Posterior cingulate gyrus (tissue), 11 donors: ENCODE measurements around the gene CUL5.

Experiments used
- DNase-seq, 10 donors: peaks; one replicate each; pipeline versions ENCODE4 v3.0.0 to v3.0.0-alpha.2; 2020 to 2021; ENCODE audit warnings: mixed read lengths in 3 of 10
- intact Hi-C: fragments of 100-400 bp; cut with DNase I; formaldehyde crosslinking; loops from one replicate; pipeline ENCODE4 v1.15.1; 2023

The CUL5 gene

DNA sequence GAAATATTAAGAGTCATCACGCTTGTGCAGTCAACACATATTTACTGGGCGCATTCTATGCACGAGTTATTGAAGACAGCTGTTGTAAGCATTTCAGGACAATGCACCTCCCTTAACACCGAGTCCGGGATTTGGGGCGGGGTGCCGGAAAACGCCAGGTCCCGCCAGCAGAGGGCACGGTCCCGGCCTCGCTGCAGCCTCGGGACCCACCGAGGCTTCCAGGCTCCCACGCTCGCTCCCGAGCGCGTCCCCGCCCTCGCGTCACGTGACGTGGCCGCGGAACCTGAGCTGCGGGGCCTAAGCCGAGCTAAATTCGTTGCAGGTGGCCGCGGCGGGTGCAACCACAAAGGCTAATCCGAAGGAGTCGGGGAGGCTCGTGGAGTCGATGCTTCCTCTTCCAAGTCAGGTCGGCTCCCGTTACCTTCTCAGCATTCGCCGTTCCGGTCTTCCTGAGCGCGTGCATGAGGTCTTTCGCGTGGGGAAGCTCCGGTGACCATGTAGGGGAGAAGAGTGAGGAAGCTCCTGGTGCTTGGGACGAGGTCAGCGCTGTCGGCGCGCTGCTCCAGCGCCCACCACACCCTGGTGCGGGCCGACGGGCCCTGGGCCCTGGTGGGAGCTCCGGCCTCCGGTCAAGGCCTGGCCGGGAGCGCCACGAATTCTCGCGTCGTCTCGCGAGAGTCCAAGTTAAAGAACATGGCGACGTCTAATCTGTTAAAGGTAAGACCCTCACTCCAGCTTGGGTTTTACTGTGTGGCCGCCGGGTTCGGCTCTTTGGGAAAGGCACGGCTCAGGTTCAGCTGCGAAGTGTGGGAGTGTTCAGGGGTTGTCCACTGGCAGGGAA, at the start of gene CUL5:
Gene CUL5 (plus strand): TSS at position 243 of the 841 bp plus-strand sequence. CDS start 451 bp downstream, at position 694.
- peak; percentile 85 to 98 (median 90) for DNase-seq
- intact Hi-C loops: loop anchor here (2.0 to 10.0 kb wide), 3 partner anchors 80 to 646 kb away; partner anchors contain the start of genes ACAT1 and RAB39A

DNA sequence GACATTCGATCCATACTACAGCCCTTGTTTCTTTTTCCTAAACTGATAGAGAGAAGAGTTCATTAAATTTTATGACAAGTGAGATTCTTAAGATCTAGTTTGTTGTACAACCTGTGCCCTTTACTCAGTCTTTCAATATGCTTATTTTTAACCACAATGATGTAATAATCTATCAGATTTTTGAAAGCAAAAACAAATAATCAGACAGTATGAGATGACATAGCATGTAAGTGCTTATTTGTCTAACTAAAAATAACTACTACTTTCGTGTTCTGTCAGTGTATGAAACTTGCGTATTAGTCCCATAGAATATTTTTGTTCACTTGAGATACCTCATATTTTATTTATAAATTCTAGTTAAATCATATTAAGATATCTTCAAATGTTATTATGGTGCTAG, 47.2 kb upstream of the CUL5 start:
- no peak for DNase-seq
- intact Hi-C loops: no loop called here

DNA sequence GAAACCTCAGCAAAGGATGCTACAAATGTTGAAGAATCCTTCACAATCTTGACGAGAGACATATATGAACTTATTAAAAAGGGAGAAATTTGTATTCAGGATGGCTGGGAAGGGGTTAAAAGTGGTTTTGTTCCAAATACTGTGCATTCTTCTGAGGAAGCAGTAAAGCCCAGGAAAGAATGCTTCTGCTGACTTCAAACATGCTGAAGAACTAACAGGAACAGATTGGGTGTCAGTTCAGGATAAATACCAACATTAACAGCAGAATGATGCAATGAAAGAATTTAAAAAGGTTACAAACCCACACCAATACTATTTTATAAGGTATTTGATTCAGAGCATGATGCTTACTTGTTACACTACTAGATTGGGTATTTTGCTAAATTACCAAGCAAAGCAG, 46.5 kb upstream of the CUL5 start:
- intact Hi-C loops: no loop called here
- no peak for DNase-seq

- intact Hi-C loops: no loop called here
- no peak for DNase-seq
Measured at GRCh38 chr11:107963091-107963490, 45.6 kb upstream of the CUL5 start.

- intact Hi-C loops: no loop called here
- DNase-seq: no peak
Measured at GRCh38 chr11:107969219-107969618, 39.5 kb upstream of the CUL5 start.

- no peak for DNase-seq
- intact Hi-C loops: no loop called here
Measured at GRCh38 chr11:107970049-107970448, 38.6 kb upstream of the CUL5 start.

GRCh38 chr11:107973641-107974040, 35.1 kb upstream of the CUL5 start:
- intact Hi-C loops: no loop called here

DNA sequence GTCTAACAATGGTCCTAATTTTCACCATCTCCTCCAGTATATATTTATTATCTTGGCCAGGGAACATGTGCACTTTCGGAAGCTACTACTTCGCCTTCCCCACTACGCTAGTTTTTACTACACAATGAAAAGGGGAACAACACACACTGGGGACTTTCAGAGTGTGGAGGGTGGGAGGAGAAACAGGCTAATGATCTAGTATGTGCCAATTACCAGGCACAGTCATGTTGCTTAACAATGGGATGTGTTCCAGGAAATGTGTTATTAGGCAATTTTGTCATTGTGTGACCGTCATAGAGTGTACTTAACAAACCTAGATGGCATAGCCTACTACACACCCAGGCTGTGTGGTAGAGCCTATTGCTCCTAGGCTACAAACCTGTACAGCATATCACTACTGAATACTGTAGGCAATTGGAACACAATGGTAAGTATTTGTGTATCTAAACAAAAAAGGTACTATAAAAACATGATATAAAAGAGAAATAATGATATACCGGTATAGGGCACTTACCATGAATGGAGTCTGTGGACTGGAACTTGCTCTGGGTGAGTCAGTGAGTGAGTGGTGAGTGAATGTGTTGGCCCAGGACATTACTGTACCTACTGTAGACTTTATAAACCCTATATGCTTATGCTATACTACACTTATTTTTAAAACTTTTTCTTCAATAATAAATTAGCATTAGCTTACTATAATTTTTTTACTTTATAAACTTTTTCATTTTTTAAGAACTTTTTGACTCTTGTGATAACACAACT, 20.1 kb upstream of the CUL5 start:
- no peak for DNase-seq
- intact Hi-C loops: no loop called here

More at GRCh38 chr11:107973641-107974040, 35.1 kb upstream of the CUL5 start:
- DNase-seq: no peak

GRCh38 chr11:107991868-107992414, 16.8 kb upstream of the CUL5 start:
- DNase-seq: no peak

DNA sequence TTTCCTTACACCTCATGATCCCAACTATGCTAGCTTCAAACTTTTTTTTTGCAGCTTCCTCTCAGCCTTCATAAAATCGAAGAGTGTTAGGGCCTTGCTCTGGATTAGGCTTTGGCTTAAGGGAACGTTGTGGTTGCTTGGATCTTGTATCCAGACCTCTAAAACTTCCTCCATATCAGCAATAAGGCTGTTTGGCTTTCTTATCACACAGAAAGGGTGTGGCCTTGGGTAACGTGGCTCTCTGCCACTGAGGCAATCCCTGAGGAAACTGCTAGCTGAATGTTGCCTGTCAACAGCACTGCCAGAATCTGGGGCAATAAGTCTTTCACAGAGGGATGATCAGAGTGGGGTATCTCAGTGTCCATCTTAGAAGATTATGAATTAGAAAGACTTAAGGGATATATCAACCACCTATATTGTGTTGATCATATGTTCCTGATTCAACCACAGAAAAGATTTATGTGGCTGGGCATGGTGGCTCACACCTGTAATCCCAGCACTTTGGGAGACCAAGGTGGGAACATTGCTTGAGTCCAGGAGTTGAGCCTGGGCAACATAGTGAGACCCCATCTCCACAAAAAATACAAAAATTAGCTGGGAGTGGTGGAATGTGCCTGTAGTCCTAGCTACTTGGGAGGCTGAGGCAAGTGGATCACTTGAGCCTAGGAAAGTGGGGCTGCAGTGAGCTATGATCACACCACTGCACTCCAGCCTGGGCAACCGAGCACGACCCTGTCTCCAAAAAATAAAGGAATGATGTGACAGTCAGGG, 12.5 kb upstream of the CUL5 start:
- intact Hi-C loops: no loop called here
- DNase-seq: no peak

More at GRCh38 chr11:107991868-107992414, 16.8 kb upstream of the CUL5 start:
- intact Hi-C loops: no loop called here

GRCh38 chr11:107998761-107999160, 9.9 kb upstream of the CUL5 start:
- intact Hi-C loops: no loop called here
- no peak for DNase-seq

DNA sequence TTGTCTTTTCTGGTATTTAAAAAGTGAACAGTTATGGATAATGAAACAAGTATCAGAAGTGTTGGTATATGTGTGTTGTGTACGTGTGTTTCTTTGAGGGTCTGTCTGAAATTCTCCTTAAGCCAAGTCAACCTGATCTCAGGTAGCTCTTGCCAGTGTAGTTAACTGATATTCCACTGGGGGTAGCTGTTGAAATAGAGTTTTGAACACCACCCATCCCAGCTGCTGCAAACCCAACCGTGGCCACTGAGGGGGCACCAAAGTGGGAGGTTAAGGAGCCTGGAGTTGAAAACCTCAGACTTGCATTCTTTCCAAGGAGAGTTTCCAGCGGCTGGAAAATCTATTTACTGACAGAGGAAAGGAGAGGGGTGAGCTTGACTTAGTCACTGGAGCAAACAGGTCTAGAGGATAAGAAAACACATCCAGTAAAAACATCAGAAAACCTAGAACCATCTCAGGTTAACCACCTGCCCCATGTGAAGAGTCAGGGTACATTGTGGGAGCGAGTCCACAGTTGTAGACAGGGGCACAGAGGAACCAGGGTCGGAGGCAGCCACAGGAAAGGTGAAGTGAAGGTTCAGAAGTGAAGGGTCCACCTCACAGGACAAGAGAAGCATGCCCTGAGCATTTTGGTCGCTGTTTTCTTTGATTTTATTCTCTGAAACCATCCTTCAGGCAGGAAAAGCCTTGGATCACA, 8.8 kb upstream of the CUL5 start:
- DNase-seq: no peak
- intact Hi-C loops: loop anchor here (10.0 kb wide), 1 partner anchor 655 kb away; no protein-coding TSS in a partner anchor

DNA sequence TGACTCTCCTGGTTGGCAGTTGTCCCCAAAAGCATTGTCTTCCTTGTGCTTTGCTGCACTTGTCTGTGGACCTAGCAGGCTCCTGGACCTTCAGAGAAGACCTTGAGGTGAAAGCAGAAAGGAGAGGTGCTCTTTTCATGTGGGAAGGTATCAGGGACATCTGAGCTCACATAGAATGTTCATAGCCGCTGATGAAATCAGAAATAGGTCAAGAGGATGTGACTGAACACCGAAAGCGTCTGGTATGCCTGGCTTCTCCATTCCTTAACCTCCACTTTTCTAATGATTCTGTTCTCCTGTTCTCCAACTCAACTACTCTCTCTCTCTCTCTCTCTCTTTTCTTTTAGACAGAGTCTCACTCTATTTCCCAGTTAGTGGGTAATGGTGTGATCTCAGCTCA, 6.2 kb upstream of the CUL5 start:
- intact Hi-C loops: loop anchor here (10.0 kb wide), 1 partner anchor 652 kb away; no protein-coding TSS in a partner anchor

DNA sequence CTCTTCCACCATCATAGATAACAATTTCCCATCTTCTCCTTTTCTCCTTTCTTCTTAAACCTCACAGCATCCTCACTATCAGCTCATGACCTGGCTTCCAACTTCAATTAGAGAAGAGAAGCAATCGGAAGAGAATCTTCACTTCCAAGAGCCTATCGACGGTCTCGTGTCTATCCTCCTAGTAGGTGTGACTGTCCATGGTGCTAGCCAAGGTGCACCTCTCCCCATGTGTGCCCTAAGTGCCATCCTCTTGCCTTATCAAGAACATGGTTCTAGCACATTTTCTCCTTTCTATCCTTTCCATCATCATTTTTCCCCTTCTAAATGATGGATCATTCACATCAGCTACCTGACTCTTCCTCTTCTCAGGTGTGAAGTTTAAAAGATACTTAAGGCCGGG, 5.1 kb upstream of the CUL5 start:
- intact Hi-C loops: loop anchor here (10.0 kb wide), 1 partner anchor 651 kb away; no protein-coding TSS in a partner anchor
- DNase-seq: no peak

More for the DNA sequence above, 6.2 kb upstream of the CUL5 start:
- DNase-seq: no peak

DNA sequence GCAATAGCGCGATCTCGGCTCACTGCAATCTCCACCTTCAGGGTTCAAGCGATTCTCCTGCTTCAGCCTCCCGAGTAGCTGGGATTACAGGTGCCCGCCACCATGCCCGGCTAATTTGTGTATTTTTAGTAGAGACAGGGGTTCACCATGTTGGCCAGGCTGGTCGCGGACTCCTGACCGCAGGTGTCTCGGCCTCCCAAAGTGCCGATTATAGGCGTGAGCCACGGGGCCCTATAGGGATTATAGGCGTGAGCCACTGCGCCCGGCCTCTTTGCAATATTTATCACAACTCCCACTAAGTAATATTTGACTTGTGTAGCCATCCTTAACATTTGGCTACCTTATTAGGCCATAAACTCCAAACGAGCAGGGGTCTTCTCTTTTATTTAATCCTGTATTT, 879 bp upstream of the CUL5 start:
- intact Hi-C loops: loop anchor here (2.0 to 10.0 kb wide), 3 partner anchors 79 to 647 kb away; partner anchors contain the start of genes ACAT1 and RAB39A
- DNase-seq: no peak

DNA sequence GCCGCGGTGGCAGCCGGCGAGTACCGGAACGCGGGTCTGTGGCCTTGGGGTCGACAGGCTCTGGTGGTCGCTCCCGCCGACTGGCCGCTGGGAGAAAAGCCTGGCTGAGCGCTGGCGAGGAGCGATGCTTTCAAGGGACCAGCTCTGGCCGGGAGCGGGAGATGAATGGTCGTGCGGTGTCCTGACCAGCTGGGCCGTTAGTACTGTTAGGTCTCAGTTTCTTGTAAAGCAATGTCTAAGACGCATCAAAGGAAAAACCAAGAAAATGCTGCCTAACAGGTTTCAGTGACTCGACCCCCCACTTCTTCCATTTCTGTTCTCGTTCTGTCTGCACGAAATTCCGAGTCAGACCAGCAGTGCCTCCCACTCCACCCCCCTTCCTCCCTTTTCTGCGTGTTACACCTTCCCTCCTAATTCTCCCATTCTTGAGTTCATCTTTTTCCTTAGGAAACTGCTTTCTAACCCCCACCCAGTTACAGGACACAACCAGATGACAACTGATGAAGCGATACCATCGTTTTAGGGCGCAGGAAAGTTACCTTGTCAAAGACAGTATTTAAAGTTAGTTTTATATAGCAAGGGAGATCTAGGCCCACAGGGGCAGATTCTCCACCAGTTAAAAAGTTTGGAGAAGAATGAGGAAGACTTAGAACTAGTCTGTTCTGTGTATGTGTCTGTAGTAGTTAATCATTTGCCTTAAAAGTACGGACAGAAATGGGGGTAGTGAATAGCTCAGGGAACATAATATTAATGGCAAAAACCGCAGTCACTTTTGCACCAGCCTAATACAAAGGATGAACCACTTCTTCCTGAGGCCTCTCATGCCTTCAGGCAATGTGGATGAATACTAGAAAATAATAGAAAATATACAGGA, 1.0 kb downstream of the CUL5 start:
- intact Hi-C loops: loop anchor here (2.0 to 10.0 kb wide), 3 partner anchors 81 to 645 kb away; partner anchors contain the start of genes ACAT1 and RAB39A
- no peak for DNase-seq

GRCh38 chr11:108012139-108012725, 3.5 kb downstream of the CUL5 start:
- intact Hi-C loops: no loop called here
- DNase-seq: no peak

DNA sequence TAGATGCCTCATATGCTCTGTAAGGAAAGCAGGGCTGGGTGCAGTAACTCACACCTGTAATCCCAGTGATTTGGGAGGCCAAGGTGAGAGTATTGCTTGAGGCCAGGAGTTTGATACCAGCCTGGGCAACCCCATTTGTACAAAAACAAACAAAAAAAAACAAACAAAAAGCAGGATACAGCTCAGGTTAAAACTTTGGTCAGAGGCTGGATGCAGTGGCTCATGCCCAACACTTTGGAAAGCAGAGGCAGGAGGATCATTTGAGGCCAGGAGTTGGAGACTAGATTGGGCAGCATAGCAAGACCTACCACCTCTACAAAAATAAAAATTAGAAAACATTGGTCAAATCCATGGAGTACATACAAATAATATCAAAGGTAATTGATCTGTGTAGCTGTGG, 7.9 kb downstream of the CUL5 start:
- intact Hi-C loops: no loop called here
- no peak for DNase-seq
